ENCODE results near the gene KRTAP5-9.

- no peak for TF ChIP-seq POLR2AphosphoS5 (IDR thresholded peaks at IDR 0.05; ENCODE audit: borderline replicate concordance, low read depth, low read length)
- no peak for TF ChIP-seq EZH2 (IDR thresholded peaks at IDR 0.05)
Measured at GRCh38 chr11:71581826-71582225, 33.6 kb downstream of the KRTAP5-9 start.

All from SK-N-MC (cell line).